ENCODE results near the gene ITIH5. TPM values are rescaled to one million over a fixed set of nuclear protein-coding genes. Genes with fewer than 3 reads are reported as not detected.

The ITIH5 gene
- total and polyA plus RNA-seq, 9 of the 15 experiments (the other 6 are each of a cell fraction or from before 2014, with no cell fraction given): 0.52 to 4.5 (median 2.6) TPM

DNA sequence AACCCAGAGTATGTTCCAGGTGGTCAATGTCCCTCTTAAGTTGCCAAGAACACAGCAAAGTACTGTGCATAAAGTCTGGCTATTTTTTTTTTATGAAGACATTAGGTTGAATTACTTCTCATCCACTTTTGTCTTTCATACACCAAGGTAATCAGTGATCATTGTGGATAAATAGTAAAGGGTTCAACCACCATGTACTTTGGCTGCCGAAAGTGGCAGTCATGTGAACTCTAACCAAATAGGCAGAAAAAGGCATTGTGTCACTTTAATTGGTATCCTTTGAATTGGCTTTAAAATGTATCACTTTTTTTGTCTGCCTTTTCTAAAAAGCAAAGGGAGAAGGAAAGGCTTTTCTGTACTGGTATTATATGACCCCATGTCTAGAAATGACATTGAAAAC, 43.7 kb upstream of the ITIH5 start:
- no peak overlapping the region for H3K9ac ChIP-seq (ENCODE audit: insufficient read depth in 1 of 2, low read depth in 2 of 2, low read length in 2 of 2)
- ATAC-seq: no peak
- H3K4me1 ChIP-seq (replicated peaks in 1 of 2; ENCODE audit: control insufficient read depth in 2 of 2, insufficient read depth in 2 of 2, low read length in 2 of 2): no peaks in the 10 kb centered on the region
- BruUV-seq (replicated peaks): no TSS peak
- no peaks in the 10 kb centered on the region for H4K20me1 ChIP-seq (replicated peaks; ENCODE audit: control insufficient read depth, insufficient read depth, low read length)
- H3K36me3 ChIP-seq (ENCODE audit: control insufficient read depth, insufficient read depth, low read length): no peaks in the 10 kb centered on the region
- no peak for DNase-seq (ENCODE audit: extremely low read depth in 1 of 4, low spot score in 3 of 4)
- intact Hi-C loops (cut with micrococcal nuclease) (no loop called here), in situ Hi-C loops (cut with MboI) (no loop called here)
- no peaks in the 10 kb centered on the region for H3K9me1 ChIP-seq (ENCODE audit: control insufficient read depth, insufficient read depth, low read length)
- H3K4me2 ChIP-seq (ENCODE audit: insufficient read depth, low read length): no peak overlapping the region
- 0% methylated on average over 1 of the region's 1 CpG for WGBS (ENCODE audit: insufficient coverage, low coverage, missing lambda C conversion rate)
- no peak overlapping the region for H3K4me3 ChIP-seq
- no peaks in the 10 kb centered on the region for H3K79me2 ChIP-seq (ENCODE audit: control insufficient read depth, insufficient read depth, low read length)
- no peaks in the 10 kb centered on the region for H3K9me3 ChIP-seq (replicated peaks; ENCODE audit: control insufficient read depth, insufficient read depth, low read depth, low read length)
- FAIRE-seq: no peak
- H3K27ac ChIP-seq (ENCODE audit: extremely low read depth, low read depth, low read length): no peak overlapping the region
- CTCF ChIA-PET (ENCODE audit: low intra/inter-chr PET ratio): no interaction called here
- H3K27me3 ChIP-seq (ENCODE audit: control insufficient read depth in 2 of 2, insufficient read depth in 2 of 2, low read length in 2 of 2): peaks cover 32 to 33% of the 10 kb centered on the region in 2 experiments
- H2AFZ ChIP-seq (ENCODE audit: low read depth, low read length): no peak overlapping the region
- POLR2A ChIA-PET: no interaction called here
- TF ChIP-seq, protein P1, sequence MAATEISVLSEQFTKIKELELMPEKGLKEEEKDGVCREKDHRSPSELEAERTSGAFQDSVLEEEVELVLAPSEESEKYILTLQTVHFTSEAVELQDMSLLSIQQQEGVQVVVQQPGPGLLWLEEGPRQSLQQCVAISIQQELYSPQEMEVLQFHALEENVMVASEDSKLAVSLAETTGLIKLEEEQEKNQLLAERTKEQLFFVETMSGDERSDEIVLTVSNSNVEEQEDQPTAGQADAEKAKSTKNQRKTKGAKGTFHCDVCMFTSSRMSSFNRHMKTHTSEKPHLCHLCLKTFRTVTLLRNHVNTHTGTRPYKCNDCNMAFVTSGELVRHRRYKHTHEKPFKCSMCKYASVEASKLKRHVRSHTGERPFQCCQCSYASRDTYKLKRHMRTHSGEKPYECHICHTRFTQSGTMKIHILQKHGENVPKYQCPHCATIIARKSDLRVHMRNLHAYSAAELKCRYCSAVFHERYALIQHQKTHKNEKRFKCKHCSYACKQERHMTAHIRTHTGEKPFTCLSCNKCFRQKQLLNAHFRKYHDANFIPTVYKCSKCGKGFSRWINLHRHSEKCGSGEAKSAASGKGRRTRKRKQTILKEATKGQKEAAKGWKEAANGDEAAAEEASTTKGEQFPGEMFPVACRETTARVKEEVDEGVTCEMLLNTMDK (IDR thresholded peaks at IDR 0.05; ENCODE audit: borderline replicate concordance, insufficient read depth, low read depth, low read length, poor library complexity, severe bottlenecking): no peak
- no peak for TF ChIP-seq KDM4B (IDR thresholded peaks at IDR 0.05; ENCODE audit: borderline replicate concordance in 2 of 2, low read depth in 1 of 2)
- TF ChIP-seq EP400 (IDR thresholded peaks at IDR 0.05): no peak
- TF ChIP-seq BMI1 (IDR thresholded peaks at IDR 0.05; ENCODE audit: low read length): no peak
- no peak for TF ChIP-seq DPF2 (IDR thresholded peaks at IDR 0.05)
- TF ChIP-seq XRCC5 (IDR thresholded peaks at IDR 0.05; ENCODE audit: low read depth, low read length): no peak
- TF ChIP-seq HNRNPK (IDR thresholded peaks at IDR 0.05; ENCODE audit: low read depth, low read length, poor library complexity, severe bottlenecking): no peak
- TF ChIP-seq, protein P2, sequence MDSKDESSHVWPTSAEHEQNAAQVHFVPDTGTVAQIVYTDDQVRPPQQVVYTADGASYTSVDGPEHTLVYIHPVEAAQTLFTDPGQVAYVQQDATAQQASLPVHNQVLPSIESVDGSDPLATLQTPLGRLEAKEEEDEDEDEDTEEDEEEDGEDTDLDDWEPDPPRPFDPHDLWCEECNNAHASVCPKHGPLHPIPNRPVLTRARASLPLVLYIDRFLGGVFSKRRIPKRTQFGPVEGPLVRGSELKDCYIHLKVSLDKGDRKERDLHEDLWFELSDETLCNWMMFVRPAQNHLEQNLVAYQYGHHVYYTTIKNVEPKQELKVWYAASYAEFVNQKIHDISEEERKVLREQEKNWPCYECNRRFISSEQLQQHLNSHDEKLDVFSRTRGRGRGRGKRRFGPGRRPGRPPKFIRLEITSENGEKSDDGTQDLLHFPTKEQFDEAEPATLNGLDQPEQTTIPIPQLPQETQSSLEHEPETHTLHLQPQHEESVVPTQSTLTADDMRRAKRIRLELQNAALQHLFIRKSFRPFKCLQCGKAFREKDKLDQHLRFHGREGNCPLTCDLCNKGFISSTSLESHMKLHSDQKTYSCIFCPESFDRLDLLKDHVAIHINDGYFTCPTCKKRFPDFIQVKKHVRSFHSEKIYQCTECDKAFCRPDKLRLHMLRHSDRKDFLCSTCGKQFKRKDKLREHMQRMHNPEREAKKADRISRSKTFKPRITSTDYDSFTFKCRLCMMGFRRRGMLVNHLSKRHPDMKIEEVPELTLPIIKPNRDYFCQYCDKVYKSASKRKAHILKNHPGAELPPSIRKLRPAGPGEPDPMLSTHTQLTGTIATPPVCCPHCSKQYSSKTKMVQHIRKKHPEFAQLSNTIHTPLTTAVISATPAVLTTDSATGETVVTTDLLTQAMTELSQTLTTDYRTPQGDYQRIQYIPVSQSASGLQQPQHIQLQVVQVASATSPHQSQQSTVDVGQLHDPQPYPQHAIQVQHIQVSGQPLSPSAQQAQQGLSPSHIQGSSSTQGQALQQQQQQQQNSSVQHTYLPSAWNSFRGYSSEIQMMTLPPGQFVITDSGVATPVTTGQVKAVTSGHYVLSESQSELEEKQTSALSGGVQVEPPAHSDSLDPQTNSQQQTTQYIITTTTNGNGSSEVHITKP (IDR thresholded peaks at IDR 0.05; ENCODE audit: partially characterized antibody): no peak
- TF ChIP-seq ZNF347 (CRISPR knock-in tag; IDR thresholded peaks at IDR 0.05; ENCODE audit: low read depth): no peak
- TF ChIP-seq ZBTB34 (CRISPR knock-in tag; IDR thresholded peaks at IDR 0.05): no peak
- no peak for TF ChIP-seq ZBTB49 (CRISPR knock-in tag; IDR thresholded peaks at IDR 0.05; ENCODE audit: borderline replicate concordance)
- TF ChIP-seq PHF8 (IDR thresholded peaks at IDR 0.05; ENCODE audit: borderline replicate concordance, low read length): no peak
- no peak for TF ChIP-seq OTX1 (CRISPR knock-in tag; IDR thresholded peaks at IDR 0.05)
